Endodermal cell (in vitro differentiated cells): ENCODE data around the gene WDFY3. TPM values are rescaled to one million over a fixed set of nuclear protein-coding genes. Genes with fewer than 3 reads are reported as not detected.

Experiments used
- DNase-seq: peaks from one replicate; pipeline ENCODE4 v3.0.0-alpha.2; 2017
- H3K27ac ChIP-seq: 2 replicates; pipeline ENCODE4 v1.5.1; 2013; ENCODE audit warnings: mild to moderate bottlenecking, low read depth, low read length, moderate library complexity
- H3K27me3 ChIP-seq: 2 replicates; pipeline ENCODE4 v1.6.1; 2013; ENCODE audit warnings: mild to moderate bottlenecking, low read length, moderate library complexity; ENCODE audit not compliant: insufficient read depth, control insufficient read depth, poor library complexity, severe bottlenecking
- H3K36me3 ChIP-seq: 2 replicates; pipeline ENCODE4 v1.7.0; 2013; ENCODE audit warnings: mild to moderate bottlenecking, low read length, moderate library complexity; ENCODE audit not compliant: control insufficient read depth, insufficient read depth
- H3K4me1 ChIP-seq: one replicate; pipeline ENCODE4 v1.7.0; 2013; ENCODE audit warnings: low read length; ENCODE audit not compliant: control insufficient read depth, insufficient read depth
- H3K4me3 ChIP-seq: 2 replicates; pipeline ENCODE4 v1.5.1; 2013; ENCODE audit warnings: mild to moderate bottlenecking, low read length, moderate library complexity
- H3K9ac ChIP-seq: 2 replicates; pipeline ENCODE4 v1.6.1; 2013; ENCODE audit warnings: mild to moderate bottlenecking, low read length, moderate library complexity; ENCODE audit not compliant: poor library complexity, severe bottlenecking; ENCODE audit errors: extremely low read depth
- H3K9me3 ChIP-seq: 2 replicates; pipeline ENCODE4 v1.6.1; 2013; ENCODE audit warnings: mild to moderate bottlenecking, low read length, moderate library complexity; ENCODE audit not compliant: control insufficient read depth
- H3K27ac Mint-ChIP-seq: 2 replicates; pipeline ENCODE4 v1.8.0; 2020; ENCODE audit warnings: mixed read lengths
- H3K27me3 Mint-ChIP-seq: 2 replicates; pipeline ENCODE4 v1.8.0; 2021; ENCODE audit warnings: mild to moderate bottlenecking, mixed read lengths; ENCODE audit not compliant: insufficient read depth
- H3K36me3 Mint-ChIP-seq: 2 replicates; pipeline ENCODE4 v1.8.0; 2020; ENCODE audit warnings: low read depth, mixed read lengths
- H3K4me1 Mint-ChIP-seq: 2 replicates; pipeline ENCODE4 v1.8.0; 2020; ENCODE audit warnings: mixed read lengths
- H3K4me3 Mint-ChIP-seq: 2 replicates; pipeline ENCODE4 v1.8.0; 2020; ENCODE audit warnings: mild to moderate bottlenecking, moderate library complexity, mixed read lengths
- H3K9me3 Mint-ChIP-seq: 2 replicates; pipeline ENCODE4 v1.8.0; 2020; ENCODE audit warnings: mild to moderate bottlenecking, mixed read lengths
- WGBS, 2 experiments: methylation state at CpG; one replicate each; pipeline versions ENCODE4 v1.1.5 to v1.1.7; 2013; ENCODE audit warnings: missing lambda C conversion rate in 2 of 2, mixed read lengths in 1 of 2; ENCODE audit not compliant: insufficient coverage in 1 of 2, insufficient read length in 1 of 2; 5-methylcytosine and 5-hydroxymethylcytosine counted together
- total RNA-seq, 2 donors: library from RNA; stranded (reverse); fragmentation: NEBNext Ultra II Directional in 1 of 2; extraction: Animal tissue kit (Norgen Biotek cat#: 25700) in 1 of 2; gene quantifications; 2 replicates in 1 of 2; 3 replicates in 1 of 2; pipeline ENCODE4 v1.2.1, GENCODE V29; 2021
- TF ChIP-seq, protein P1 (sequence below): fragments of 200-600 bp; sonication (generic); conservative IDR thresholded peaks from 2 replicates; pipeline ENCODE4 v1.5.0; 2021; ENCODE audit warnings: antibody characterized with exemption, mild to moderate bottlenecking

WDFY3 gene
- total RNA-seq, 2 donors from 2014 or later: 91.1 to 103 TPM

DNA sequence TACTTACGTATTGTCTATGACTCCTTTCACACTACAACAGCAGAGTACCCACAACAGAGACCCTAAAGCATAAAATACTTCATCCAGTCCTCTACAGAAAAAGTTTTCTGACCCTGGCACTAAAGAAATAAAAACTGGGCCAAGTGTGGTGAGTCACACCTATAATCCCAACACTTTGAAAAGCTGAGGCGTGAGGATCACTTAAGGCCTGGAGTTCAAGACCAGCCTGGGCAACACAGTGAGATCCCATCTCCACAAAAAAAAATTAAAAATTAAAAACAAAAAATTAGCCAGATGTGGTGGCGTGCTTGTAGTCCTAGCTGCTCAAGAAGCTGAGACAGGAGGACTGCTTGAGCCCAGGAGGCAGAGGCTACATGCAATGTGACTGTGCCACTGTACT lies 66.9 kb downstream of the WDFY3 start:
- no peak overlapping the region for H3K4me3 ChIP-seq
- H3K9me3 ChIP-seq: no peaks in the 10 kb centered on the region
- no peaks in the 10 kb centered on the region for H3K27me3 Mint-ChIP-seq
- peaks cover 12% of the 10 kb centered on the region for H3K4me1 ChIP-seq
- no peaks in the 10 kb centered on the region for H3K27me3 ChIP-seq
- 89 to 97% methylated on average over 1 to 3 of the region's 3 CpGs for WGBS, 2 experiments
- H3K36me3 ChIP-seq: peaks cover 36% of the 10 kb centered on the region
- no peak overlapping the region for H3K9ac ChIP-seq
- no peak overlapping the region for H3K4me3 Mint-ChIP-seq
- H3K27ac Mint-ChIP-seq: no peak overlapping the region
- peaks cover 46% of the 10 kb centered on the region for H3K36me3 Mint-ChIP-seq
- H3K9me3 Mint-ChIP-seq: no peaks in the 10 kb centered on the region
- DNase-seq: no peak
- peaks cover 30% of the 10 kb centered on the region for H3K4me1 Mint-ChIP-seq
- TF ChIP-seq, protein P1, sequence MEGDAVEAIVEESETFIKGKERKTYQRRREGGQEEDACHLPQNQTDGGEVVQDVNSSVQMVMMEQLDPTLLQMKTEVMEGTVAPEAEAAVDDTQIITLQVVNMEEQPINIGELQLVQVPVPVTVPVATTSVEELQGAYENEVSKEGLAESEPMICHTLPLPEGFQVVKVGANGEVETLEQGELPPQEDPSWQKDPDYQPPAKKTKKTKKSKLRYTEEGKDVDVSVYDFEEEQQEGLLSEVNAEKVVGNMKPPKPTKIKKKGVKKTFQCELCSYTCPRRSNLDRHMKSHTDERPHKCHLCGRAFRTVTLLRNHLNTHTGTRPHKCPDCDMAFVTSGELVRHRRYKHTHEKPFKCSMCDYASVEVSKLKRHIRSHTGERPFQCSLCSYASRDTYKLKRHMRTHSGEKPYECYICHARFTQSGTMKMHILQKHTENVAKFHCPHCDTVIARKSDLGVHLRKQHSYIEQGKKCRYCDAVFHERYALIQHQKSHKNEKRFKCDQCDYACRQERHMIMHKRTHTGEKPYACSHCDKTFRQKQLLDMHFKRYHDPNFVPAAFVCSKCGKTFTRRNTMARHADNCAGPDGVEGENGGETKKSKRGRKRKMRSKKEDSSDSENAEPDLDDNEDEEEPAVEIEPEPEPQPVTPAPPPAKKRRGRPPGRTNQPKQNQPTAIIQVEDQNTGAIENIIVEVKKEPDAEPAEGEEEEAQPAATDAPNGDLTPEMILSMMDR: no peak
- no peak overlapping the region for H3K27ac ChIP-seq

DNA sequence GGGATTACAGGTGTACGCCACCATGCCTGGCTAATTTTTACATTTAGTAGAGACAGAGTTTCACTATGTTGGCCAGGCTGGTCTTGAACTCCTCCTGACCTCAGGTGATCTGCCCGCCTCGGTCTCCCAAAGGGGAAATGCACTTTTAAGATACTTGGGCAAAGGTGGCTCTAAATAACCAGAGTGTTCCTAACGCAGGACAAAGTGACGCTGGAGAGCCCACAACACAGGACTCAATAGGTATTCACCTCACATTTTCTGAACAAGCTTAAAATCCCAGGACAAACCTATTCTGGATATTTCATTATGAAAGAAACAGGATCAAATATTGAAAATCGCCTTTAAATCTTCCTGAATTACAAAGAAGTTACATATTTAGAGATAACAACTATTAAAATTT lies 69.0 kb downstream of the WDFY3 start:
- no peak for DNase-seq
- Mint-ChIP-seq H3K4me1 (peaks cover 33% of the 10 kb centered on the region), H3K27ac (no peak overlapping the region), H3K27me3 (no peaks in the 10 kb centered on the region), H3K4me3 (no peak overlapping the region), H3K36me3 (peaks cover 41% of the 10 kb centered on the region), H3K9me3 (no peaks in the 10 kb centered on the region)
- 86 to 96% methylated on average over 6 of the region's 6 CpGs for WGBS, 2 experiments
- H3K36me3 ChIP-seq: peaks cover 43% of the 10 kb centered on the region
- no peaks in the 10 kb centered on the region for H3K9me3 ChIP-seq
- no peaks in the 10 kb centered on the region for H3K27me3 ChIP-seq
- H3K27ac ChIP-seq: no peak overlapping the region
- no peak overlapping the region for H3K9ac ChIP-seq
- no peak overlapping the region for H3K4me3 ChIP-seq
- peaks cover 11% of the 10 kb centered on the region for H3K4me1 ChIP-seq
- TF ChIP-seq, protein P1: no peak

DNA sequence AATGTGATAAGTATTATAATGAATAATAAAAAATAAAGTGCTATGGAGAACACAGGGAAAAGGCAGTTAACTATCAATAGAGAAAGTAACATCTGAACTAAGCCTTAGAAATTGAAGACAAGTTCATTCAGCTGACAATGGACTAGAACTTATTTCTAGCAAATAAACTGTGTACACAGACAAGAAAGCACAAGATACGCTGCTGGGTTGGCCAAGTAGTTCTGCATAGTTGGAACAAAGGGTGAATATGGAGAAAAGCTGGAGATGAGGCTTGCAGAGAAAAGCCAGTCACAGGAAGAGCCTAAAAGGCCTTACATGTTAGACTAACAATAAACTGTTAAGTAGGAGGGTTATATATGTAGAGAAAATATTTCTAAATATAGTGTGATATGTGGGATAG lies 71.2 kb downstream of the WDFY3 start:
- Histone ChIP-seq H3K9me3 (no peaks in the 10 kb centered on the region), H3K36me3 (peaks cover 55% of the 10 kb centered on the region), H3K4me3 (no peak overlapping the region), H3K27ac (no peak overlapping the region), H3K27me3 (no peaks in the 10 kb centered on the region), H3K9ac (no peak overlapping the region), H3K4me1 (no peaks in the 10 kb centered on the region)
- H3K4me3 Mint-ChIP-seq: no peak overlapping the region
- peaks cover 32% of the 10 kb centered on the region for H3K36me3 Mint-ChIP-seq
- 100% methylated on average over 1 of the region's 1 CpG for WGBS, 2 experiments
- no peak overlapping the region for H3K27ac Mint-ChIP-seq
- no peaks in the 10 kb centered on the region for H3K9me3 Mint-ChIP-seq
- TF ChIP-seq, protein P1: no peak
- peaks cover 18% of the 10 kb centered on the region for H3K4me1 Mint-ChIP-seq
- no peak for DNase-seq
- H3K27me3 Mint-ChIP-seq: no peaks in the 10 kb centered on the region
